HG02798 (cell line): Measurements from ENCODE around the gene OR6K3.
"Not testable (repeated sequence)": the region's sequence is repeated elsewhere in the genome, so short reads cannot be mapped to it uniquely, and the experiment has no call there.

Experiments used
- ATAC-seq: cut with Tn5 transposase; IDR thresholded peaks from one replicate; pipeline ENCODE4 v1.9.1; 2021; ENCODE audit warnings: mild to moderate bottlenecking; ENCODE audit not compliant: unreplicated experiment, poor library complexity

The OR6K3 gene, protein sequence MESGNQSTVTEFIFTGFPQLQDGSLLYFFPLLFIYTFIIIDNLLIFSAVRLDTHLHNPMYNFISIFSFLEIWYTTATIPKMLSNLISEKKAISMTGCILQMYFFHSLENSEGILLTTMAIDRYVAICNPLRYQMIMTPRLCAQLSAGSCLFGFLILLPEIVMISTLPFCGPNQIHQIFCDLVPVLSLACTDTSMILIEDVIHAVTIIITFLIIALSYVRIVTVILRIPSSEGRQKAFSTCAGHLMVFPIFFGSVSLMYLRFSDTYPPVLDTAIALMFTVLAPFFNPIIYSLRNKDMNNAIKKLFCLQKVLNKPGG

GRCh38 chr1:158720620-158721019, at the start of gene OR6K3:
TSS of gene OR6K3 (minus strand) at chr1:158720720. CDS start at chr1:158718115, 2,605 bp downstream.
- ATAC-seq = no peak

DNA sequence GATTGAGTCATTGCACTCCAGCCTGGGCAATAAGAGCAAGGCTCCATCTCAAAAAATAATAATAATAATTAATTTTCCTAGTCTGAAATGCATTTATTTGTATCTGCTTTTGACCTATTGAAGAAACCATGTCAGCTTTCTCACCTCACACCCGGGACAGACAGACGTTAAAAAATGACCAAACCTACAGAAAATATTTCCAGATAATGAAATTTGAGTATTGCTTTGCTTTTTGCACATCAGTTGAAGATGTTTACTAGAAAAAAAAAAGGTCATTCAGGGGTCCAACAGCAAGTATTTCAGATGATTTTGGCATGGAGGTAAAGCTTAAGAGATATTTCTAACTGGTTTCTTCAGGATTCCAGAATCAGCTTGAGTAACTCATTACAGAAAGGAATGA, 33.9 kb upstream of the OR6K3 start, which contains the start of gene OR6K6:
Gene OR6K6 (plus strand): TSS at position 301 of the 400 bp plus-strand sequence. CDS start 168 bp downstream, outside the sequence.
- ATAC-seq = no peak

DNA sequence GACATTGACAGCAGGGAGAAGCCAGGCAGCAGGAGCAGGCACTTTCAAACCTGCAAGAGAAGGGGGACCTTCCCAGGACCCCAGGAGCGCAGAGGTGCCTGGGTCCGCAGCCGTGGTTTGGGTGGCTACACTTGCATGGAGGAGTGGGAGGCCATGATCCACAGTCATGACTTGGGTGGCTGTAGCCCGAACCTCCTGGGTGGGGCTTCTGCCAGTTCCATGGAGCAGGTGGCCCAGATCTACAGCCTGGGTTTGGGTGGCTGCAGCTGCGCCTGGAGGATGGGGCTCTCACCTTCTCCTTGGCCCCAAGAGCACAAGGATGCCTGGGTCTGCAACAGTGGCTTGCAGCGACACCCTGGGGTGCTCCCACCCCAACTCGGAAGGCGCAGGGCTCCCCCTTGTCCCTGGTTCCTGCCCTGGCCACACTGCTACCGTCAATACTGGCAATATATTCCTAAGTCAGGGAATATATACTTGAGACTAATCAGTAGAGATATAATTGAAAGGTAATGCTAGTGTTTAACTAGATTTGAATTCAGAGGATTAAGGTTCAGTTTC, 31.7 kb upstream of the OR6K3 start:
- no peak for ATAC-seq

DNA sequence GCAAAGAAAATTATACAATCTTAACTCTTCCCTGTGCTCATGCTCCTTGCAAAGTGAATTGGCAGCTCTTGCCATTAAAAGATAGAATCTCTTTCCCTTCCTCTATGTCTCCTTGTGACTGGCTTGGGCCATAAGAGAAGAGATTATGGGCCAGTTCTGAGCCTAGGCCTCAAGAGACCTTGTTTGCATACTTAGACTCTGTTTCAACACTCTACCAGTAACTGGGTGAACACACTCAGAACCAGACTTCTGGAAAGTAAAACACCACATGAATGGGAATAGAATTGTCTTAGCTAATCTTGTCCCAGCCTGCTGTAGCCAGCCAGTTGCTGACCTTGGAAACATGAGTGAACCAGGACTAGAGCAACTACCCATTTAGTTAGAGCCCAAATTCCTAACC, 15.3 kb upstream of the OR6K3 start:
- no peak for ATAC-seq

DNA sequence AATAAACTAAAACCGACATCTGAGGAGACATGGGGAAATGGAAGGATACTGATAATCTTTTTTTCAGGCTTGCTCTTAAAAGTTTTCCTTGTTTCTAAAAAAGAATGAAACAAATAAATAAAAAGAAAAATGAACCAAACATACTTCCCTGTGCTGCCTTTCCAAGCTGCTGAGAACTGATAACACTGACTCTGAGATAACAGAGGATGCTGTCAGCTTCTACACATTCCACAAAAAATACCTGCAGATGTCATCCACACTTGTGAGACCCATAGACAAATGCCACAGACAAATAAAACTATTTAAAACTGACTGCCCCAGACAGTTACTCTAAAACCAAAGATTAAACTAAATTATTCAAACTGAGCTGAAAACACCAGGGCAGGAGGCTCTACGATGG, 12.0 kb upstream of the OR6K3 start:
- ATAC-seq = no peak

- ATAC-seq = no peak
Measured at GRCh38 chr1:158731707-158732106, 11.2 kb upstream of the OR6K3 start.

- no peak for ATAC-seq
Measured at GRCh38 chr1:158730453-158730852, 9.9 kb upstream of the OR6K3 start.

DNA sequence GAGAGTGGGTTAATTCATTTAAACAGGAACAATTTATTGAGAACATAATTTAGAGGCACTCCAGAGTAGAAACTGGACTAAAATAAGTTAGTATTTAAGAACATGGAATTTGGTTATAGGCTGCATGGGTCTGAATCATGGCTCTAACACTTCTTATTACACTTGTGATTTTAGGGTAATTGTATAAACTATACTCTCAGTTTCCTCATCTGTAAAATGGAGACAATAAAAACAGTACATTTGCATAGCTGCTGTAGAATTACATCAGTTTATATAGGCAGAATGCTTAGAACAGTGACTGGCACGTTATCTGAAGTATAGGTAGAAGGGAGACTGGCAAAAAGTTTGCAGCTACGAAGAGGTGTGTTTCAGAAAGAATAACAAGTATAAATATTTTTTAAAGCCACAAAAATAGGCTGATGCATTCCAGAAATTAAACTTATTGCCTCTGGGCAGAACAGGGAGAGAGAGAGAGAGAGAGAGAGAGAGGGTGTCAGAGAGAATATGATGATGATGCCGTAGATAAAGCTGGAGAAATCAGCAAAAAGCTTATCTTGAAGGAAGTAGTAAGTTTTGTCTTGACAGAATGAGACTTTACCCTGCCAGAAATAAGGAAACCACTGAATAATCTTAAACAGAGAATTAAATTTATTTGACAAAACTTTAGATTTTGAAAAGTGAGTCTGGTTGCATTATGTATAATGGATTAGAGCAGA, 8.1 kb upstream of the OR6K3 start:
- no peak for ATAC-seq

DNA sequence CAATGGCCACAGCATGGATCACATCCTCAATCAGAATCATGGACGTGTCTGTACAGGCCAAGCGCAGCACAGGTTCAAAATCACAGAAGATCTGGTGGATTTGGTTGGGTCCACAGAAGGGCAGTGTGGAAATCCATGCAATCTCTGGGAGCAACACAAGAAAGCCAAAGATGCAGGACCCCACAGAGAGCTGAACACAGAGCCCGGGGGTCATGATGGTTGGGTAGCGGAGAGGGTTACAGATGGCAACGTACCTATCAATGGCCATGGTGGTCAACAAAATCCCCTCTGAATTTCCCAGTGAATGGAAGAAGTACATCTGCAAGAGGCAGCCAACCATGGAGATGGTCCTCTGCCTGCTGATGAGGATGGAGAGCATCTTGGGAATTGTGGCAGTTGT, 3.9 kb upstream of the OR6K3 start:
- ATAC-seq = no peak

DNA sequence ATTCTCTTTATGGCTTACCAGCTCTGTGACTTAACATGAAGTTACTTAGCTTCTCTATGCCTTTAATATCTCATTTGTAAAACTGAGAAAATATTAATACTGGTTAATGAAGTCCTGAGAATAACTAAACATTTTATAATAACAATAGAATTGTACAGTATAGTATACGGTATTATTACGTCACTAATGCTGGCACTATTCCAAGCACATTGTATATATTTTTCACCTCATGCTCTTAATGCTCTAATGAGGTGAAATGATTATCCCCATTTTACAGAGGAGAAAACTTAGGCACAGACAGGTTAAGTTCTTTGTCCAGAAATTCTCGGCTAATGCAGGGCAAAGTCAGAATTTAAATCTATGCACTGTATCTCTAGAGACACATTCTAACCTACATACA, 856 bp downstream of the OR6K3 start:
- no peak for ATAC-seq

GRCh38 chr1:158717344-158717743, 3.2 kb downstream of the OR6K3 start:
- ATAC-seq = no peak

GRCh38 chr1:158716335-158716734, 4.2 kb downstream of the OR6K3 start:
- peak; percentile 61 for ATAC-seq

- no peak for ATAC-seq
Measured at GRCh38 chr1:158714754-158715153, 5.8 kb downstream of the OR6K3 start.

- ATAC-seq = no peak
Measured at GRCh38 chr1:158711098-158711497, 9.4 kb downstream of the OR6K3 start.

GRCh38 chr1:158706096-158706495, 14.4 kb downstream of the OR6K3 start:
- ATAC-seq = no peak

GRCh38 chr1:158700552-158700951, 20.0 kb downstream of the OR6K3 start, which contains the start of gene OR6K2:
TSS of gene OR6K2 (minus strand) at chr1:158700652. CDS start at chr1:158700652, 0 bp downstream.
- ATAC-seq = no peak

DNA sequence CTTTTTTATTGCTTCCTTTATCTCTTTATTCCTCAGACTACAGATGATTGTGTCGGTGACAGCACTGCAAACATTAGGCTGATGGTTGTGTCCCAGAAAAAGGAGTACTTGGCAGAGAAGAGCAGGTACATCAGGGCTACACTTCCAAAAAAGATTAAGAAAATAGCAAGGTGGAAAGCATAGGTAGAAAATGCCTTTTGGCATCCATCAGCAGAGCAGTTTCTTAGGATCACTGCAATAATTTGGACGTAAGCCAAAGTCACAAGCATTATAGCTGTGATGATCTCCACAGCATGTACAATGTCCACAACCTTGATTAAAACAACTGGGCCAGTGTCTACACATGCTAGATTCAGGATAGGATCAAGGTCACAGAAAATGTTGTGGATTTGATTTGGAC, 25.9 kb downstream of the OR6K3 start:
- no peak for ATAC-seq

- no peak for ATAC-seq
Measured at GRCh38 chr1:158692356-158692755, 28.2 kb downstream of the OR6K3 start.

DNA sequence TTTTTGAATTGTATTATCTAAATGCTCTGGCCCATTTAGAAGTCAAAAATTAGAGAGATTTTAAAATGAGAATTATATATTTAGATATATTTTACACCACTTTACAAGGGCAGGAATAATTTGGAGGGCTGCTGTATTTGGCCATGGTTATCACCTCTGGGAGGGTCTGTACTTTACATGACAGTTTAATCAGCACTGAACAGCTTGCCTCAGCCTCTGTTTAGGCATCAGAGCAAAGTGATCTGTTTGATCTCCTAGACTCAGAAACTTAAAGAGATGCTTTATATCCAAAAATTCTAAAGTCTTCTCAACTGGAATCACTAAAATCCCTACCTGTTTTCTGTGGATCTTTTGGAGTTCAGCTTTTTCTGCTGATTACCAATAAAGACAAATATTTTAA, 28.6 kb downstream of the OR6K3 start:
- no peak for ATAC-seq

DNA sequence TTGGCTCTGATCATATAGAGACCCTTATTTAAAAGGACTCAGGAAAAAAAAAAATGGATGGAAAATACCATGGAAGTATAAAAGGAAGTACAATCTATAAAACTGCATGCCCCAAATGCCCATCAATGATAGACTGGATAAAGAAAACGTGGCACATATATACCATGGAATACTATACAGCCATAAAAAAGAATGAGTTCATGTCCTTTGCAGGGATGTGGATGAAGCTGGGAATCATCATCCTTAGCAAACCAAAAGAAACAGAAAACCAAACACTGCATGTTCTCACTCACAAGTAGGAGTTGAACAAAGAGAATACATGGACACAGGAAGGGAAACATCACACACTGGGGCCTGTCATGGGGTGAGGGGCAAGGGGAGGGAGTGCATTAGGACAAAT, 29.4 kb downstream of the OR6K3 start:
- ATAC-seq = not testable (repeated sequence)

GRCh38 chr1:158689875-158690274, 30.6 kb downstream of the OR6K3 start:
- no peak for ATAC-seq
